ENCODE results near the gene SFXN5.

DNA sequence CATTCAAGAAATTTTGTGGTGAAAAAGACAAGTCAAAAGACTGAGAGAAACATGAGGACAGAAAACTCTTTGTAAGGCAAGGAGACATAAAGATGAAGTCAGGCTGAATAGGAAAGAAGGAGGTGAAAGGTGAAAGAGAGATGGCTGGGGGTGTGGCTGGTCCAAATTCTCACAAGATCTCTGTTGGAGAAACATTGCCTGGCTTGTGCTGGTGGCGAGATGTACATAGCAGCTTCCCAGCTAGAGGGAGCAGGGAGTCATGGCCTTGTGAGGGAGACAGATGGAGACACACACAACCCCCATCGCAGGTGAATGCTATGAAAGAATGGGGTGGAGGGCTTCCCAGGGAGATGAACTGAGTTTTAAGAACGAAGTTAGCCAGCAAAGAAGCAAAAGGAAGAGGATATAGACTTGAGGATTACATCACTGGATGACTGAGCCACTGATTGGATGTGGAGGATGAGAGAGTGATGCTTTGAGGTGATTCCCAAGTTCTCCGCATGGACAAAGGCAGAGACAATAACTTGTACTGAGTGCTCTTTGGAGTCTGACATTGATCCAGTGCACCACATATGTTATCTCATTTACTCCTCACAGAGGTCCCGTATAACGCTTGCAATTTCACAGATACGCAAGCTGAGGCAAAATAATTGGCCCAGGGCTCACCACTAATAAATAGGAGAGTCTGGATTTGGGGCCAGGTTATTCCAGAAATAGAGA lies 157.9 kb downstream of the SFXN5 start:
- TF ChIP-seq, protein P1, sequence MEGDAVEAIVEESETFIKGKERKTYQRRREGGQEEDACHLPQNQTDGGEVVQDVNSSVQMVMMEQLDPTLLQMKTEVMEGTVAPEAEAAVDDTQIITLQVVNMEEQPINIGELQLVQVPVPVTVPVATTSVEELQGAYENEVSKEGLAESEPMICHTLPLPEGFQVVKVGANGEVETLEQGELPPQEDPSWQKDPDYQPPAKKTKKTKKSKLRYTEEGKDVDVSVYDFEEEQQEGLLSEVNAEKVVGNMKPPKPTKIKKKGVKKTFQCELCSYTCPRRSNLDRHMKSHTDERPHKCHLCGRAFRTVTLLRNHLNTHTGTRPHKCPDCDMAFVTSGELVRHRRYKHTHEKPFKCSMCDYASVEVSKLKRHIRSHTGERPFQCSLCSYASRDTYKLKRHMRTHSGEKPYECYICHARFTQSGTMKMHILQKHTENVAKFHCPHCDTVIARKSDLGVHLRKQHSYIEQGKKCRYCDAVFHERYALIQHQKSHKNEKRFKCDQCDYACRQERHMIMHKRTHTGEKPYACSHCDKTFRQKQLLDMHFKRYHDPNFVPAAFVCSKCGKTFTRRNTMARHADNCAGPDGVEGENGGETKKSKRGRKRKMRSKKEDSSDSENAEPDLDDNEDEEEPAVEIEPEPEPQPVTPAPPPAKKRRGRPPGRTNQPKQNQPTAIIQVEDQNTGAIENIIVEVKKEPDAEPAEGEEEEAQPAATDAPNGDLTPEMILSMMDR (IDR thresholded peaks at IDR 0.05; ENCODE audit: insufficient read depth, low read depth, low read length): no peak
- TF ChIP-seq EZH2 (IDR thresholded peaks at IDR 0.05; ENCODE audit: insufficient read depth, low read length): no peak
